Measurements from ENCODE around the gene E2F4.

GRCh38 chr16:67213197-67214019 is 21.5 kb downstream of the E2F4 start:
- TF ChIP-seq CTCF (IDR thresholded peaks at IDR 0.05; ENCODE audit: low read depth, low read length) (no peak), EZH2phosphoT487 (IDR thresholded peaks at IDR 0.05; ENCODE audit: low read depth) (no peak)
